SK-N-SH treated with all-trans-retinoic acid at 6 μM for 48 hours (cell line): ENCODE measurements around the gene DTD1.

Source experiments
- CREB5 ChIP-seq: fragments of 250-450 bp; sonication (Bioruptor Pico); IDR thresholded peaks from 2 replicates; pipeline ENCODE4 v1.5.1; 2020; ENCODE audit warnings: low read depth, mild to moderate bottlenecking, moderate library complexity
- ESRRG ChIP-seq: fragments of 250-450 bp; sonication (Bioruptor Pico); IDR thresholded peaks from 2 replicates; pipeline ENCODE4 v1.6.1; 2021; ENCODE audit warnings: mild to moderate bottlenecking
- GLIS3 ChIP-seq: fragments of 250-450 bp; sonication (Bioruptor Pico); IDR thresholded peaks from 2 replicates; pipeline ENCODE4 v1.5.0; 2020; ENCODE audit warnings: mild to moderate bottlenecking, moderate library complexity
- ISL1 ChIP-seq: fragments of 250-450 bp; sonication (Bioruptor Pico); IDR thresholded peaks from 2 replicates; pipeline ENCODE4 v2.1.2; 2022; ENCODE audit warnings: mild to moderate bottlenecking, moderate library complexity
- OSR1 ChIP-seq: fragments of 250-450 bp; sonication (Bioruptor Pico); IDR thresholded peaks from 2 replicates; pipeline ENCODE4 v1.8.0; 2022; ENCODE audit warnings: moderate library complexity, mild to moderate bottlenecking, inconsistent platforms
- PATZ1 ChIP-seq: fragments of 250-450 bp; sonication (Bioruptor Pico); IDR thresholded peaks from 2 replicates; pipeline ENCODE4 v1.8.0; 2020; ENCODE audit warnings: mild to moderate bottlenecking, moderate library complexity, borderline replicate concordance
- PPARA ChIP-seq: fragments of 250-450 bp; sonication (Bioruptor Pico); IDR thresholded peaks from 2 replicates; pipeline ENCODE4 v1.5.0; 2020; ENCODE audit warnings: mild to moderate bottlenecking, borderline replicate concordance
- RARB ChIP-seq: fragments of 250-450 bp; sonication (Bioruptor Pico); IDR thresholded peaks from 2 replicates; pipeline ENCODE4 v1.8.0; 2021; ENCODE audit warnings: mild to moderate bottlenecking, moderate library complexity
- SNAI2 ChIP-seq: fragments of 250-450 bp; sonication (Bioruptor Pico); IDR thresholded peaks from 2 replicates; pipeline ENCODE4 v1.5.0; 2020; ENCODE audit warnings: mild to moderate bottlenecking, moderate library complexity
- ZFP3 ChIP-seq: fragments of 250-450 bp; sonication (Bioruptor Pico); IDR thresholded peaks from 2 replicates; pipeline ENCODE4 v1.5.0; 2020; ENCODE audit warnings: mild to moderate bottlenecking, moderate library complexity
- ZNF565 ChIP-seq: fragments of 450-650 bp; formaldehyde crosslinking; conservative IDR thresholded peaks from 2 replicates; pipeline ENCODE4 v1.5.0; 2020; ENCODE audit warnings: low read depth, mild to moderate bottlenecking, moderate library complexity

- TF ChIP-seq ZFP3 (CRISPR knock-in tag), result no peak
- TF ChIP-seq ZNF565, result no peak
- no peak for TF ChIP-seq ISL1 (CRISPR knock-in tag)
- no peak for TF ChIP-seq PATZ1 (CRISPR knock-in tag)
- TF ChIP-seq OSR1, result no peak
- TF ChIP-seq GLIS3 (CRISPR knock-in tag), result no peak
- no peak for TF ChIP-seq ESRRG (CRISPR knock-in tag)
- TF ChIP-seq RARB (CRISPR knock-in tag), result no peak
- TF ChIP-seq SNAI2 (CRISPR knock-in tag), result no peak
- TF ChIP-seq CREB5 (CRISPR knock-in tag), result no peak
- TF ChIP-seq PPARA (CRISPR knock-in tag), result no peak
These were observed 179.8 kb downstream of the DTD1 start for GRCh38 chr20:18767676-18768075.
